Smooth muscle cell (in vitro differentiated cells): ENCODE measurements around the gene RASAL1. TPM values are rescaled to one million over a fixed set of nuclear protein-coding genes. Genes with fewer than 3 reads are reported as not detected.

Source experiments
- DNase-seq: peaks from one replicate; lab custom pipeline; 2025; ENCODE audit not compliant: unreplicated experiment; lab: John Stamatoyannopoulos, UW
- H2AFZ ChIP-seq: fragments of 200-600 bp; sonication (generic); 2 replicates; pipeline ENCODE4 v1.6.0; 2016; ENCODE audit warnings: antibody characterized with exemption, low read depth, mild to moderate bottlenecking
- H3F3A ChIP-seq: fragments of 200-600 bp; sonication (generic); 2 replicates; pipeline ENCODE4 v1.6.0; 2017; ENCODE audit warnings: antibody characterized with exemption, low read depth
- H3K27ac ChIP-seq: fragments of 200-600 bp; sonication (generic); 2 replicates; pipeline ENCODE4 v1.5.1; 2016; ENCODE audit warnings: low read depth, mild to moderate bottlenecking
- H3K27me3 ChIP-seq: fragments of 200-600 bp; sonication (generic); 2 replicates; pipeline ENCODE4 v1.6.1; 2016; ENCODE audit warnings: low read depth, mild to moderate bottlenecking
- H3K36me3 ChIP-seq: fragments of 200-600 bp; sonication (generic); 2 replicates; pipeline ENCODE4 v1.5.1; 2016; ENCODE audit warnings: low read depth
- H3K4me1 ChIP-seq: fragments of 200-600 bp; sonication (generic); 2 replicates; pipeline ENCODE4 v1.5.1; 2016; ENCODE audit warnings: low read depth
- H3K4me2 ChIP-seq: fragments of 200-600 bp; sonication (generic); 2 replicates; pipeline ENCODE4 v1.6.0; 2016; ENCODE audit warnings: mild to moderate bottlenecking
- H3K4me3 ChIP-seq: fragments of 200-600 bp; sonication (generic); 2 replicates; pipeline ENCODE4 v1.5.1; 2016; ENCODE audit warnings: mild to moderate bottlenecking
- H3K79me2 ChIP-seq: fragments of 200-600 bp; sonication (generic); 2 replicates; pipeline ENCODE4 v1.6.0; 2016; ENCODE audit warnings: low read depth, mild to moderate bottlenecking
- H3K9ac ChIP-seq: fragments of 200-600 bp; sonication (generic); 2 replicates; pipeline ENCODE4 v1.6.0; 2016; ENCODE audit warnings: low read depth
- H3K9me3 ChIP-seq: fragments of 200-600 bp; sonication (generic); replicated peaks from 2 replicates; pipeline ENCODE4 v1.5.1; 2016; ENCODE audit warnings: low read depth
- H4K20me1 ChIP-seq: fragments of 200-600 bp; sonication (generic); 2 replicates; pipeline ENCODE4 v1.6.0; 2016; ENCODE audit warnings: low read depth
- CTCF ChIP-seq: fragments of 200-600 bp; sonication (generic); IDR thresholded peaks from 2 replicates; pipeline ENCODE4 v1.5.1; 2017; ENCODE audit warnings: borderline replicate concordance, mild to moderate bottlenecking, antibody characterized with exemption; ENCODE audit not compliant: insufficient read depth, poor library complexity, severe bottlenecking
- WGBS: methylation state at CpG from one replicate; pipeline ENCODE4 v1.1.7; 2016; ENCODE audit warnings: low lambda C conversion rate; 5-methylcytosine and 5-hydroxymethylcytosine counted together
- polyA plus RNA-seq: library from polyadenylated mRNA; unstranded; fragments of >200 nt; fragmentation: Nextera tagmentation; extraction: Ambion mirVana; gene quantifications from 2 replicates; pipeline ENCODE4 v1.2.1, GENCODE V29; 2016
- total RNA-seq: library from RNA; depleted of rRNA; stranded (reverse); fragments of >200 nt; gene quantifications from 2 replicates; pipeline ENCODE4 v1.2.3, GENCODE V29; 2014

The RASAL1 gene
- total and polyA plus RNA-seq, 2 experiments from 2014 or later: not detected

DNA sequence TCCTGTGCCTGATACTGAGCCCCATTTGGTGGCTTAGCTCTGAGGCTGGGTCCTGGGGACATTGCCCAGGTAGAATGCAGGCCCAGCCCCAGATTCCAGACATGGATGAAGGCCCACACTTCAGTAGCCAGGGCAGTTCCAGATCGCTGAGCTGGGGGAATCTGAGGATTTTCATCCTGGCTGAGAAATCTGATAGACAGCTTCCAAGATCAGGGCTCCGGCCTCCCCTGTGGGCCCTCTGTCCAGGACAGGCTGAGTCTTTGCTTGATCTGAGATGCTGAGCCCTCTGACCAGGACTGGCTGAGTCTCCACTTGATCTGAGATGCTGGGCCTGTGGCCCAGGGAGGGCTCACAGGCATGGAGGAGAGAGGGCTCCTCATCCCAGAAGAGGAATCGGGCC, 3.3 kb upstream of the RASAL1 start:
- no peak overlapping the region for H2AFZ ChIP-seq
- DNase-seq: no peak
- H3K4me2 ChIP-seq: no peak overlapping the region
- no peak for TF ChIP-seq CTCF
- no peaks in the 10 kb centered on the region for H3K4me1 ChIP-seq
- H3K9me3 ChIP-seq: no peaks in the 10 kb centered on the region
- 84% methylated on average over 3 of the region's 3 CpGs for WGBS
- no peak overlapping the region for H3K9ac ChIP-seq
- H3K27me3 ChIP-seq: peaks cover 16% of the 10 kb centered on the region
- H3F3A ChIP-seq: no peaks in the 10 kb centered on the region
- no peaks in the 10 kb centered on the region for H3K79me2 ChIP-seq
- no peak overlapping the region for H3K27ac ChIP-seq
- no peaks in the 10 kb centered on the region for H4K20me1 ChIP-seq
- no peak overlapping the region for H3K4me3 ChIP-seq
- H3K36me3 ChIP-seq: no peaks in the 10 kb centered on the region

DNA sequence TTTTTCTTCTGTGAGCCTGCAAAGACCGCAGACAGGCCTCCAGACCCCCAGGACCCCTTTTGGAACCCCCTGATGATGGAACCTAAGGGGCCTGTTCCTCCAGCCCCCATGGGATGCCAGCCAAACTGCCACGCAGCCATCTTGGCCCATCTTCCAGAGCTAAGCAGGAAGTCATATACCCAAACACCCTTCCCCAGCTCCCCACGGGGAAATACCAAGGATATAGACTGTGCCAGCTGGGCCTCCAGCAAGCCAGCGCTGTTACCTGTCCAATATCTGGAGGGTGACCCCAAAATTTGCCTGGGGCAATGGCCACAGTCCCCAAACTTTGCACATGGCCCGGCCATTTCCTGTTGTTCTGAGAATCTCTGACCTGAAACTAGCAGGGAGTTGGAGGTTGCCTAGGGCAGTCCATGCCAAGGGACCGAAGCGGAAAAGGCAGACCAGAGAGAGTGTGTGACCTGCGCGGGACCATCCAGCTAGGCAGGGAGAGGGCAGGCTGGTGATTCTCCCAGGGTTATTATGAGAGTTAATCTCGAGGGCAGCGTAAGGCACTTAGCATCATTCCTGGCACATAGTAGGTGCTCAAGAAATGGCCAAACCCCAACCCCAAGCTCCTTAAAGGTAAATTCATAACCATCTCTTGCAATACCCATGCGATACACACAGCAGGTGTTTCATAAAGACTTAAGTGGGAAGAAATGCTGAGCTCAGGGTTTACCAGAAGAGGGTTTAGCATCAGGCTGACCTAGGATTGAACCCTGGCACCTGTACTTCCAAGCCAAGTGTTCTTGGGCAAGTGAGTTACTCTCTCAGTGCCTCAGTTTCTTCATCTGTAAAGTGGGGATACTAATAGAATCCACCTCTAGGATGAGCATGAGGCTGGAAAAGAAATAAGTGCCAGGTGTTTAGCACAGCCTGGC, 2.6 kb upstream of the RASAL1 start:
- WGBS: 93% methylated on average over 12 of the region's 12 CpGs
- Histone ChIP-seq H4K20me1 (no peaks in the 10 kb centered on the region), H3K27me3 (peaks cover 16% of the 10 kb centered on the region), H3K9me3 (no peaks in the 10 kb centered on the region), H3K27ac (no peak overlapping the region), H3K9ac (no peak overlapping the region), H3K4me2 (no peak overlapping the region), H3K4me3 (no peak overlapping the region), H3K36me3 (no peaks in the 10 kb centered on the region), H3F3A (no peaks in the 10 kb centered on the region), H2AFZ (no peak overlapping the region), H3K4me1 (no peaks in the 10 kb centered on the region), H3K79me2 (no peaks in the 10 kb centered on the region)
- DNase-seq: no peak
- TF ChIP-seq CTCF: no peak

- no peak overlapping the region for H3K4me3 ChIP-seq
- no peaks in the 10 kb centered on the region for H3K4me1 ChIP-seq
- WGBS: 82% methylated on average over 6 of the region's 6 CpGs
- H3K79me2 ChIP-seq: no peaks in the 10 kb centered on the region
- no peaks in the 10 kb centered on the region for H3F3A ChIP-seq
- no peak overlapping the region for H3K9ac ChIP-seq
- H3K27me3 ChIP-seq: peaks cover 16% of the 10 kb centered on the region
- no peaks in the 10 kb centered on the region for H3K9me3 ChIP-seq
- no peaks in the 10 kb centered on the region for H3K36me3 ChIP-seq
- no peak overlapping the region for H3K27ac ChIP-seq
- DNase-seq: no peak
- no peak overlapping the region for H3K4me2 ChIP-seq
- no peak overlapping the region for H2AFZ ChIP-seq
- TF ChIP-seq CTCF: no peak
- no peaks in the 10 kb centered on the region for H4K20me1 ChIP-seq
These were observed 1.5 kb upstream of the RASAL1 start for GRCh38 chr12:113136990-113137511.
